ENCODE measurements around the gene IMMP2L. TPM values are rescaled to one million over a fixed set of nuclear protein-coding genes. Genes with fewer than 3 reads are reported as not detected.

Gene IMMP2L
- polyA plus RNA-seq, 4 donors = 38.6 to 48.8 (median 40.6) TPM

DNA sequence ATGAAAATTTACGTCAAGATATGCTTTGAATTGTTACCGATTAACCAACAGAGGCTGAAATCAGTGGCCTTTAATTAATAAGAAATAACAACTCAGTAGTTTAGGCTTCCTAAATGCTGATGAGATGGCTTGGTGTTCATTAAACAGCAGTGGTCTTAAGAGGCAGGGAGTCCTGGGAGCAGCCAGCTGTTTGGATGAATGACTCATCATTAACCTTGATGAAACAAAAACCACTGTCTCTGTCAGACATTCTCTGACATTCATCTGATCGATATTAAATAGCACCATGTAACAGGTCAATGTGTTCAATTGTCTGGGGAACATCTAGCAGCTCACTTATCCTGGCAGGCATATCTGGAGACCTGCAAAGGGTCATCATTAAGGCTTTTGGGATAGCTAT lies 705.6 kb downstream of the IMMP2L start:
- DNase-seq (ENCODE audit: low read depth in 4 of 4, low spot score in 2 of 4) = no peak

GRCh38 chr7:110854651-110855050 lies 707.6 kb downstream of the IMMP2L start:
- no peak for DNase-seq (ENCODE audit: low read depth in 4 of 4, low spot score in 2 of 4)

GRCh38 chr7:110854166-110854565 lies 708.1 kb downstream of the IMMP2L start:
- no peak for DNase-seq (ENCODE audit: low read depth in 4 of 4, low spot score in 2 of 4)

- no peak for DNase-seq (ENCODE audit: low read depth in 4 of 4, low spot score in 2 of 4)
Measured at GRCh38 chr7:110853263-110853662, 709.0 kb downstream of the IMMP2L start.

DNA sequence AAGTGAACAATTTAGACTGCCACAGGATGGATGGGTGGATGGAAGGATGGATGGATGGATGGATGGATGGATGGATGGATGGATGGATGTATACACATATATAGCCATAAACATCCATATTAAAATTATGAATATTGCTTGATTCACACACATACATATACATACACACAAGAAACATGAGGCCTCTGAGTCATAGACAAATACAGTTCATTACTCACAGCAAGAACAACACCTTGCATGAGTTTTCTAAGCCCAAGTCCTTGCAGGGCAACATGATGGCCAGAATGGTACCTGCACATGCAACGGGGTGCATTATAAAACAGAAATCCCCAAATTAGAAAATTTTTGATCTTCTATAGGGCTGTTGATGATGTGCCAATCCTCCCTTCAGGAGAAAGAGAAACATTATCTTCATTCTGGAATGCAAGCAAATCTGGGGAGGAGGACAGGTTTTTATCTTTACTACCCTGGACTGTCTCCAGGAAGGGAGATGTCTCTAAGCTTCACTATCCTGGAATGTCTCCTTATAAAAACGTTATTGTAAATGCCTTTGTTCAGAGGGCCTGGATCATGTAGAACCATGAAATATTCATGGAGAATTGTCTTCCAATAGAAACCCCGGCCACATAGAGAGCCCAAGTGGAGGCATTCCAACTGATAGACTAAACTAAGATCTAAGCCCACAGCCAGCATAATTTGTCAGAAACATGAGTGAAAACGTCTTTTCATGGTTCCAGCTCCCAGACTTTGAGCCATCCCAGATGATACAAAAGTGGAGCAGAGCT lies 709.9 kb downstream of the IMMP2L start:
- DNase-seq (ENCODE audit: low read depth in 4 of 4, low spot score in 2 of 4) = no peak

DNA sequence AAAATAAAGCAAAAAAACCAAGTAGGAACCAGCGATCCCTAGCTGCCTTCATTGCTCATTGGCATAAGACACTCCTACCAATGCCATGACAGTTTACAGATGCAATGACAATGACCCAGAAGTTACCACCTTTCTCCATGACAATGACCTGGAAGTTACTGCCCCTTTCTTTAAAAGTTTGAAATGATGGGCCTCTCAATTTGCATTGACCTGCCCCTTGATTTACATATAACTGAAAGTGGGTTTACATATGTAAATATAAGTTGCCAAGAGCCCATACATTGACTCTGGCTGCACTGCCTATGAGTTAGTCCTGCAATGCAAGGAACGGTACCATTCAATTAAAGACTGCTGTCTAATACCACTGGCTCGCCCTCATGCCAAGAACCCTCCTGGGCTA lies 712.1 kb downstream of the IMMP2L start:
- DNase-seq (ENCODE audit: low read depth in 4 of 4, low spot score in 2 of 4) = no peak

- DNase-seq (ENCODE audit: low read depth in 4 of 4, low spot score in 2 of 4) = no peak
Measured at GRCh38 chr7:110842796-110843195, 719.5 kb downstream of the IMMP2L start.

- DNase-seq (ENCODE audit: low read depth in 4 of 4, low spot score in 2 of 4) = no peak
Measured at GRCh38 chr7:110841840-110842545, 720.3 kb downstream of the IMMP2L start.

- DNase-seq (ENCODE audit: low read depth in 4 of 4, low spot score in 2 of 4) = peak; percentile 31 to 69 (median 46)
Measured at GRCh38 chr7:110839866-110840265, 722.4 kb downstream of the IMMP2L start.

- no peak for DNase-seq (ENCODE audit: low read depth in 4 of 4, low spot score in 2 of 4)
Measured at GRCh38 chr7:110835849-110836248, 726.4 kb downstream of the IMMP2L start.

- no peak for DNase-seq (ENCODE audit: low read depth in 4 of 4, low spot score in 2 of 4)
Measured at GRCh38 chr7:110835218-110835617, 727.1 kb downstream of the IMMP2L start.

- no peak for DNase-seq (ENCODE audit: low read depth in 4 of 4, low spot score in 2 of 4)
Measured at GRCh38 chr7:110831419-110831818, 730.9 kb downstream of the IMMP2L start.

DNA sequence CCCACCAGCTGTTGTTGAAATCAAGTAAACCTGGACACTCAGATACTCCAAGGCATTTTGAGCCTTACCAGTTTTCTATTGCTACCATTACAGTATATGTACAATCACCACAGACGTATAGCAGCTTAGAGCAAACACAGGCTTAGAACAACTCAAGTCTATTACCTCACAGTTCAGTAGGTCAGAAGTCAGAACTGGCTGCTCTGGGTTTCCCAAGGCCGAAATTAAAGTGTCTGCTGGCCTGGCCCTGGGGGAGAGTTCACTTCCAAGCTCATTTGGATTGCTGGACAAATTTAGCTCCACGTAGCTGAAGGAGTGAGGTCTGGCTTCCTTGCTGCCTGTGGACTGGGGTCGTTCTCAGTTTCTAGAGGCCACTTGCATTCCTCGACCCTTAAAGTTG lies 731.5 kb downstream of the IMMP2L start:
- no peak for DNase-seq (ENCODE audit: low read depth in 4 of 4, low spot score in 2 of 4)

DNA sequence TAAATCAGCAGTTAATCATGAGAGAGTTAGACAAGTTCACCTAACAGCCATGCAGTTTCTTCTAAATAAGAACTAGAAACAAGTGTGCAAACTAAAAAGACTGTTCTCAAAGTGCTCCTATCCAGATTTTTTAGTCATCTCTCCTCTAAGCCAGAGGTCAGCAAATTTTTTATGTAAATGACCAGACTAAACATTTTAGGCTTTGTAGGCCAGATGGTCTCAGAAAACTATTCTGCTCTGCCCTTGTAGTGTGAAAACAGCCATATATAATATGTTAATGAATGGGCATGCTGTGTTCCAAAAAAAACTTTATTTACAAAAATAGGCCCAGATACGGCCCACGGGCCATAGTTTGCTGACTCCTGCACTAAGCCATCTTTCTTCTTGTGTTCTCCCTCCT lies 734.4 kb downstream of the IMMP2L start:
- no peak for DNase-seq (ENCODE audit: low read depth in 4 of 4, low spot score in 2 of 4)

GRCh38 chr7:110827287-110827855 lies 734.9 kb downstream of the IMMP2L start:
- DNase-seq (ENCODE audit: low read depth in 4 of 4, low spot score in 2 of 4) = no peak

- no peak for DNase-seq (ENCODE audit: low read depth in 4 of 4, low spot score in 2 of 4)
Measured at GRCh38 chr7:110813986-110814385, 748.3 kb downstream of the IMMP2L start.

DNA sequence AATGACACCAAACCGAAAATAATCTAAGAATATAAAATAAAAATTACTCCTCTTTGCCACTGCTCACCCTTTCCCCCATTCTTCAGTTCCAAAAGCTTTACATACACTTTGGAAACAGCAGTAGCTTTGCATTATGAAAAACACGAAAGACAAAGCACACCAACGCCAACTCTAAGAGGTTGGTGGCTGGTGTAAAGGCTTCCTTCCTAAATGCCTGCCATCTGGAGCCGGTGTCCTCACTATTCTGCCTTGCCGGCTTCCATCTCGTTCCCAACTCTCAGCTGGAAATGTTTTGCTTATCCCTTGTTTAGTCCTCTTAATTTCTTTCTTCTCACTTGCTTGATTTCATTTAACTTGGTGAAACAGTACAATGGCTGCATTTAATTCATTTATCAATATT lies 752.5 kb downstream of the IMMP2L start:
- DNase-seq (ENCODE audit: low read depth in 4 of 4, low spot score in 2 of 4) = no peak

- no peak for DNase-seq (ENCODE audit: low read depth in 4 of 4, low spot score in 2 of 4)
Measured at GRCh38 chr7:110808361-110808760, 753.9 kb downstream of the IMMP2L start.

GRCh38 chr7:110804501-110804900 lies 757.8 kb downstream of the IMMP2L start:
- DNase-seq (ENCODE audit: low read depth in 4 of 4, low spot score in 2 of 4) = no peak

DNA sequence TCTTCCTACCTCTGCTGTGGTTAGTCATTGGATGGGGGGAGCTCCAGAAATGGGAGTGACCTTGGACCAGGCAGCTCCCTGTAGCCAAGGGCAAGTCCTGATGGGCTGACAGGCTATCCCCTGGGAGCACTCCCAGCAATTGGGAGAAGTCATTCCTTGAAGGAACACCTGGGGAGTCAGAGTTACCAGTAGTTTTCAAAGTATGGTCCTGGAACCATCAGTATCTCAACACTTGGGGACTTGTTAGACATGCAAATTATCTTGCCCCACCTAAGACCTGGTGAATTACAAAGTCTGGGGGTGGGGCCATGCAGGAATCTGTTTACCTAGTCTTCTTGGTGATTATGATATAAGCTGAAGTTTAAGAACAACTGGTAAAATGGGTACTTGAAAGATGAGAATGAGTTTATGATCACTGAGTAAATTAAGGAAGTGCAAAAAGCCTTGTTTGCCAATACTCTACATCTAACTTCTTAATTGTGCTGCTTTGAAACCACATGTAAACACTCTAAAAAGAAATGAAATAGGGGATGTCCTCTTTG lies 758.6 kb downstream of the IMMP2L start:
- no peak for DNase-seq (ENCODE audit: low read depth in 4 of 4, low spot score in 2 of 4)

GRCh38 chr7:110801502-110801901 lies 760.8 kb downstream of the IMMP2L start:
- no peak for DNase-seq (ENCODE audit: low read depth in 4 of 4, low spot score in 2 of 4)

DNA sequence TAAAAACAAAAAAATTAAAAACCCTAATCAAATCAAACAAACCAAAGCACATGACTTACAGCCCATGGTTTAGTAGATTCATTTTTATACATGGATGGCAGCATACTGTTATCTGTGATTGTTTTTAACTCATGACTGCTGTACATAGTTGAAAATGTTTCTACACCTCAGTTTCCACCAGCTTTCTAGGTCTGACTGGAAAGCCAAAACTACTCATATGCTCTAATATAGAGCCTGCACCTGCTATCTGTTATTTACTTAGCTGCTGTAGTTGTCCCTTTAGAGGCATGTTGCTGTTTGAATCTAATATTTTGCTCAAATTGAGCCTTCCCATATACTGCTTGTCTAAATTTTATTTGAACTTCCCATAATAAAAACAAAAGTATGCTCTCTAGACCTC lies 761.3 kb downstream of the IMMP2L start:
- no peak for DNase-seq (ENCODE audit: low read depth in 4 of 4, low spot score in 2 of 4)

Measured in left renal cortex interstitium (tissue), 4 donors.